GDM1 (cell line): Measurements from ENCODE around the gene BROX.

Source experiments
- DNase-seq: peaks from one replicate; lab custom pipeline; 2025; lab: John Stamatoyannopoulos, UW

Gene BROX

DNA sequence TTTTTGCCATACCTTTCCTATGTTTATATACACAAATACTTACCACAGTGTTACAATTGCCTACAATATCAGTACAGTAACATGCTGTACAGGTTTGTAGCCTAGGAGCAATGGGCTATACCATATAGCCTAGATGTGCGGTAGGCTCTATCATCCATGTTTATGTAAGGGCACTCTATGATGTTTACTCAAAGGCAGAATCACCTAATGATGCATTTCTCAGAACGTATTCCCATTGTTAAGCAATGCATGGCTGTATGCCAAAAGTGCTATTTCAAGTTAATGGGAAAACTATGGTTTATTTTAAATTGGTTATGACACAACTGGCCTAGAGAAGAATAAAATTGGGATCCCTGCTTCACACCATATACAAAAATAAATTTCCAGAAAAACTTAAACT is 65.6 kb downstream of the BROX start:
- DNase-seq: no peak

- DNase-seq: no peak
These were observed 68.9 kb downstream of the BROX start for GRCh38 chr1:222781251-222781650.

GRCh38 chr1:222783051-222783450 is 70.7 kb downstream of the BROX start:
- DNase-seq: no peak

DNA sequence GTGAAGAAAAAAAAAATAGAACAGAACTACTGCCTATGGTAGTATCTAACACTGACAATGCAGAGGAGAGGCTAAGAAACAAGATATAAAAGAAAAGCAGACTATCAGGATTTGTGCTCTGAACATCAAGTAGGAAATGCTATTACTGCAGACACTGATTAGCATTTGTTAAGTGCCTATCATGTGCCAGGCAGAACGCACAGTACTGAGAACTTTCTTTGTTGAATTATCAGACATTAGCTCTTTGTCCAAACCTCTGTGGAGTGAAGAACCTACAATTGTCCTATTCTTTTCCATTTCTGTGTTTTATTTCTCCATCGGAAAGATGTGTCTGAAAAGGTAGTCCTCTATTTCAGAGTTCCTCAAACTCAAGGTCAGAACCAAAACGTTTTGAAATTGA is 72.0 kb downstream of the BROX start:
- no peak for DNase-seq
